ENCODE data around the gene SEC22C.

DNA sequence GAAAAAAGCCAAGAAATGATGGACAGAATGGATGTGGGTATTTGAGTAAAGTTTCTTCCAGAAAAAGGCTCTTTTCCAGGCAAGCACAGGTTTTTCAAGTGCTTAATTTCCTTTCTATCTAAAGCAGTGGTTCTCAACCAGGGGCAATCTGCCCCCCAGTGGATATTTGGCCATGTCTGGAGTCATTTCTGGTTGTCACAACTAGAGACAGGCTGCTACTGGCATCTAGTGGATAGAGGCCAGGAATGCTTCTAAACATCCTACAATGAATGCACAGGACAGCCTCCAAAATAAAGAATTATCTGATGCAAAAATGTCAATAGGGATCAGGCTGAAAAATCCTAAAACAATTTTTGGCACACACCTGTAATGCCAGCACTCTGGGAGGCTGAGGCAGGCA, 23.9 kb downstream of the SEC22C start:
- TF ChIP-seq POLR2AphosphoS5 (IDR thresholded peaks at IDR 0.05; ENCODE audit: low read depth), result no peak
- TF ChIP-seq, protein P1, sequence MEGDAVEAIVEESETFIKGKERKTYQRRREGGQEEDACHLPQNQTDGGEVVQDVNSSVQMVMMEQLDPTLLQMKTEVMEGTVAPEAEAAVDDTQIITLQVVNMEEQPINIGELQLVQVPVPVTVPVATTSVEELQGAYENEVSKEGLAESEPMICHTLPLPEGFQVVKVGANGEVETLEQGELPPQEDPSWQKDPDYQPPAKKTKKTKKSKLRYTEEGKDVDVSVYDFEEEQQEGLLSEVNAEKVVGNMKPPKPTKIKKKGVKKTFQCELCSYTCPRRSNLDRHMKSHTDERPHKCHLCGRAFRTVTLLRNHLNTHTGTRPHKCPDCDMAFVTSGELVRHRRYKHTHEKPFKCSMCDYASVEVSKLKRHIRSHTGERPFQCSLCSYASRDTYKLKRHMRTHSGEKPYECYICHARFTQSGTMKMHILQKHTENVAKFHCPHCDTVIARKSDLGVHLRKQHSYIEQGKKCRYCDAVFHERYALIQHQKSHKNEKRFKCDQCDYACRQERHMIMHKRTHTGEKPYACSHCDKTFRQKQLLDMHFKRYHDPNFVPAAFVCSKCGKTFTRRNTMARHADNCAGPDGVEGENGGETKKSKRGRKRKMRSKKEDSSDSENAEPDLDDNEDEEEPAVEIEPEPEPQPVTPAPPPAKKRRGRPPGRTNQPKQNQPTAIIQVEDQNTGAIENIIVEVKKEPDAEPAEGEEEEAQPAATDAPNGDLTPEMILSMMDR (conservative IDR thresholded peaks at IDR 0.05; ENCODE audit: low read depth in 2 of 2), result peak in 1 of 2 experiments; percentile 48; a peak in 2 of 4 replicates
- no peak for TF ChIP-seq NANOG (IDR thresholded peaks at IDR 0.05; ENCODE audit: borderline replicate concordance)
- no peak for TF ChIP-seq JUNB (IDR thresholded peaks at IDR 0.05; ENCODE audit: unreplicated experiment)
- TF ChIP-seq, protein P2, sequence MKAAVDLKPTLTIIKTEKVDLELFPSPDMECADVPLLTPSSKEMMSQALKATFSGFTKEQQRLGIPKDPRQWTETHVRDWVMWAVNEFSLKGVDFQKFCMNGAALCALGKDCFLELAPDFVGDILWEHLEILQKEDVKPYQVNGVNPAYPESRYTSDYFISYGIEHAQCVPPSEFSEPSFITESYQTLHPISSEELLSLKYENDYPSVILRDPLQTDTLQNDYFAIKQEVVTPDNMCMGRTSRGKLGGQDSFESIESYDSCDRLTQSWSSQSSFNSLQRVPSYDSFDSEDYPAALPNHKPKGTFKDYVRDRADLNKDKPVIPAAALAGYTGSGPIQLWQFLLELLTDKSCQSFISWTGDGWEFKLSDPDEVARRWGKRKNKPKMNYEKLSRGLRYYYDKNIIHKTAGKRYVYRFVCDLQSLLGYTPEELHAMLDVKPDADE (IDR thresholded peaks at IDR 0.05), result no peak
- TF ChIP-seq, protein P3, sequence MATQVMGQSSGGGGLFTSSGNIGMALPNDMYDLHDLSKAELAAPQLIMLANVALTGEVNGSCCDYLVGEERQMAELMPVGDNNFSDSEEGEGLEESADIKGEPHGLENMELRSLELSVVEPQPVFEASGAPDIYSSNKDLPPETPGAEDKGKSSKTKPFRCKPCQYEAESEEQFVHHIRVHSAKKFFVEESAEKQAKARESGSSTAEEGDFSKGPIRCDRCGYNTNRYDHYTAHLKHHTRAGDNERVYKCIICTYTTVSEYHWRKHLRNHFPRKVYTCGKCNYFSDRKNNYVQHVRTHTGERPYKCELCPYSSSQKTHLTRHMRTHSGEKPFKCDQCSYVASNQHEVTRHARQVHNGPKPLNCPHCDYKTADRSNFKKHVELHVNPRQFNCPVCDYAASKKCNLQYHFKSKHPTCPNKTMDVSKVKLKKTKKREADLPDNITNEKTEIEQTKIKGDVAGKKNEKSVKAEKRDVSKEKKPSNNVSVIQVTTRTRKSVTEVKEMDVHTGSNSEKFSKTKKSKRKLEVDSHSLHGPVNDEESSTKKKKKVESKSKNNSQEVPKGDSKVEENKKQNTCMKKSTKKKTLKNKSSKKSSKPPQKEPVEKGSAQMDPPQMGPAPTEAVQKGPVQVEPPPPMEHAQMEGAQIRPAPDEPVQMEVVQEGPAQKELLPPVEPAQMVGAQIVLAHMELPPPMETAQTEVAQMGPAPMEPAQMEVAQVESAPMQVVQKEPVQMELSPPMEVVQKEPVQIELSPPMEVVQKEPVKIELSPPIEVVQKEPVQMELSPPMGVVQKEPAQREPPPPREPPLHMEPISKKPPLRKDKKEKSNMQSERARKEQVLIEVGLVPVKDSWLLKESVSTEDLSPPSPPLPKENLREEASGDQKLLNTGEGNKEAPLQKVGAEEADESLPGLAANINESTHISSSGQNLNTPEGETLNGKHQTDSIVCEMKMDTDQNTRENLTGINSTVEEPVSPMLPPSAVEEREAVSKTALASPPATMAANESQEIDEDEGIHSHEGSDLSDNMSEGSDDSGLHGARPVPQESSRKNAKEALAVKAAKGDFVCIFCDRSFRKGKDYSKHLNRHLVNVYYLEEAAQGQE (IDR thresholded peaks at IDR 0.05; ENCODE audit: unreplicated experiment), result no peak
- no peak for TF ChIP-seq STAT1 (IDR thresholded peaks at IDR 0.05; ENCODE audit: unreplicated experiment)
- no peak for TF ChIP-seq EZH2 (IDR thresholded peaks at IDR 0.05; ENCODE audit: low read depth, unreplicated experiment)
- TF ChIP-seq EZH2phosphoT487 (IDR thresholded peaks at IDR 0.05; ENCODE audit: unreplicated experiment), result no peak

Data from GM23338 (cell line).